ENCODE measurements around the gene AMN. TPM values are rescaled to one million over a fixed set of nuclear protein-coding genes. Genes with fewer than 3 reads are reported as not detected.

The AMN gene
- polyA plus RNA-seq, 1 of the 3 experiments (the other 2 are of a cell fraction) = 0.03 TPM

DNA sequence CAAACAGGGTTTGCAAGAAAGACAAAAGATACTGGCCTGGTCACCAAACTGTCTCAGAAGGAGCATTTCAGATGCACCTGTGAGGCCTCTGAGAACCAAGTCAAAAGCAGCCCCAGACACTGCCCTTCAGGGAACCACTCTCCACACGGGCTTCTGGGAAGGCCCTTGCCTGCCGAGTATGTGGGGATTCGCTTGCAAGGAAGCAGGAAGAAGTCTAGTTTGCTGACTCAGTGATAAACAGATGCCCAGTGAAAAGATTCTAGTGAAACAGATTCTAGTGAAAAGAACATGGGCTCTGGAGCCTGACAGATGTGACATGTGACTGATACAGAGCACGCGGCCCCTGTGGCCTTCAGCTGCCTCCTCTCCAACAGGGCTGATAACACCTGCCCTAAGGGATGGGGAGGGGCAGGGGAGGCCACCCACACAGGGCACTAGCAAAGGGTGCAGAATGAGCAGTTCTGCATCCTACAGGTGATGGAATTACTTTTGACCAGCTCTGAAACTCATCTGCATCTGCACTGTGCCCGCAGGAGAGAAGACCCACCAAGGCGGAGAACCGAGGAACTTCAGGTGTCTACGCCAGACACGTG, 19.1 kb downstream of the AMN start:
- H3K27me3 ChIP-seq (ENCODE audit: insufficient read depth) = no peaks in the 10 kb centered on the region
- H3K4me3 ChIP-seq (ENCODE audit: low read depth in 2 of 2, low read length in 1 of 2) = no peak overlapping the region
- ChIA-PET CTCF (interaction anchor here (0.7 to 1.3 kb wide), 2 partner anchors 9 to 163 kb away, joined by 3 read pairs; no protein-coding TSS in a partner anchor), POLR2A (no interaction called here)
- WGBS (ENCODE audit: low lambda C conversion rate) = 89% methylated on average over 10 of the region's 10 CpGs
- no peak overlapping the region for H2AFZ ChIP-seq (ENCODE audit: low read depth)
- H3K9me2 ChIP-seq = no peaks in the 10 kb centered on the region
- H3K79me2 ChIP-seq (ENCODE audit: insufficient read depth) = no peaks in the 10 kb centered on the region
- no peak overlapping the region for H3K4me2 ChIP-seq
- H3K36me3 ChIP-seq (replicated peaks in 1 of 2; ENCODE audit: control insufficient read depth in 1 of 2, insufficient read depth in 2 of 2, low read length in 1 of 2) = peaks cover 13 to 83% of the 10 kb centered on the region in 2 experiments
- peaks cover 0 to 4% of the 10 kb centered on the region in 2 experiments; a peak in 1 of 4 replicates for H3K4me1 ChIP-seq (ENCODE audit: control insufficient read depth in 1 of 2, insufficient read depth in 2 of 2, low read depth in 1 of 2, low read length in 1 of 2)
- H4K20me1 ChIP-seq (ENCODE audit: insufficient read depth) = no peaks in the 10 kb centered on the region
- no peak overlapping the region for H3K9ac ChIP-seq
- no peak for DNase-seq
- H3K9me3 ChIP-seq = no peaks in the 10 kb centered on the region
- no peaks in the 10 kb centered on the region for H3F3A ChIP-seq (replicated peaks; ENCODE audit: insufficient read depth)
- TF ChIP-seq EZH2phosphoT487 (IDR thresholded peaks at IDR 0.05; ENCODE audit: borderline replicate concordance, low read depth) (no peak), SIN3A (IDR thresholded peaks at IDR 0.05; ENCODE audit: borderline replicate concordance, low read depth, low read length) (no peak), MXI1 (IDR thresholded peaks at IDR 0.05; ENCODE audit: low read depth, low read length) (peak; percentile 32; the same call in 1 of the 2 replicates), RAD21 (IDR thresholded peaks at IDR 0.05; ENCODE audit: low read length) (no peak), RXRA (IDR thresholded peaks at IDR 0.05; ENCODE audit: borderline replicate concordance, low read depth) (no peak)
- TF ChIP-seq, protein P1, sequence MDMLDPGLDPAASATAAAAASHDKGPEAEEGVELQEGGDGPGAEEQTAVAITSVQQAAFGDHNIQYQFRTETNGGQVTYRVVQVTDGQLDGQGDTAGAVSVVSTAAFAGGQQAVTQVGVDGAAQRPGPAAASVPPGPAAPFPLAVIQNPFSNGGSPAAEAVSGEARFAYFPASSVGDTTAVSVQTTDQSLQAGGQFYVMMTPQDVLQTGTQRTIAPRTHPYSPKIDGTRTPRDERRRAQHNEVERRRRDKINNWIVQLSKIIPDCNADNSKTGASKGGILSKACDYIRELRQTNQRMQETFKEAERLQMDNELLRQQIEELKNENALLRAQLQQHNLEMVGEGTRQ (IDR thresholded peaks at IDR 0.05; ENCODE audit: borderline replicate concordance, low read depth, low read length) = no peak
- H3K27ac ChIP-seq (ENCODE audit: low read depth in 2 of 2, low read length in 1 of 2) = no peak overlapping the region; a peak in 1 of 4 replicates

GRCh38 chr14:102942069-102942468, 19.6 kb downstream of the AMN start:
- DNase-seq = no peak
- POLR2A ChIA-PET = no interaction called here
- Histone ChIP-seq H3F3A (replicated peaks; ENCODE audit: insufficient read depth) (no peaks in the 10 kb centered on the region), H3K4me1 (ENCODE audit: control insufficient read depth in 1 of 2, insufficient read depth in 2 of 2, low read depth in 1 of 2, low read length in 1 of 2) (peaks cover 0 to 4% of the 10 kb centered on the region in 2 experiments; a peak in 1 of 4 replicates), H3K9ac (no peak overlapping the region), H3K4me2 (no peak overlapping the region), H3K36me3 (replicated peaks in 1 of 2; ENCODE audit: control insufficient read depth in 1 of 2, insufficient read depth in 2 of 2, low read length in 1 of 2) (peaks cover 19 to 86% of the 10 kb centered on the region in 2 experiments), H2AFZ (ENCODE audit: low read depth) (no peak overlapping the region), H4K20me1 (ENCODE audit: insufficient read depth) (no peaks in the 10 kb centered on the region), H3K27me3 (ENCODE audit: insufficient read depth) (no peaks in the 10 kb centered on the region), H3K27ac (ENCODE audit: low read depth in 2 of 2, low read length in 1 of 2) (no peak overlapping the region), H3K9me3 (no peaks in the 10 kb centered on the region), H3K79me2 (ENCODE audit: insufficient read depth) (no peaks in the 10 kb centered on the region), H3K4me3 (ENCODE audit: low read depth in 2 of 2, low read length in 1 of 2) (no peak overlapping the region), H3K9me2 (no peaks in the 10 kb centered on the region)
- 84% methylated on average over 9 of the region's 13 CpGs for WGBS (ENCODE audit: low lambda C conversion rate)
- CTCF ChIA-PET = interaction anchor here (1.1 to 1.3 kb wide), 2 partner anchors 29 to 162 kb away, joined by 3 read pairs; no protein-coding TSS in a partner anchor
- TF ChIP-seq RAD21 (IDR thresholded peaks at IDR 0.05; ENCODE audit: low read length) (no peak), FOXJ3 (CRISPR knock-in tag; IDR thresholded peaks at IDR 0.05) (no peak), CHD2 (IDR thresholded peaks at IDR 0.05; ENCODE audit: low read length, partially characterized antibody) (no peak), ELF1 (IDR thresholded peaks at IDR 0.05) (no peak), IRF3 (IDR thresholded peaks at IDR 0.05; ENCODE audit: low read depth, low read length) (no peak), RXRA (IDR thresholded peaks at IDR 0.05; ENCODE audit: borderline replicate concordance, low read depth) (no peak), GATA2 (CRISPR knock-in tag; IDR thresholded peaks at IDR 0.05) (no peak), EP300 (IDR thresholded peaks at IDR 0.05; ENCODE audit: borderline replicate concordance in 1 of 2, low read depth in 1 of 2, low read length in 1 of 2) (no peak), POLR2AphosphoS5 (IDR thresholded peaks at IDR 0.05; ENCODE audit: low read depth, low read length) (no peak), SIN3A (IDR thresholded peaks at IDR 0.05; ENCODE audit: borderline replicate concordance, low read depth, low read length) (no peak)
- TF ChIP-seq, protein P2, sequence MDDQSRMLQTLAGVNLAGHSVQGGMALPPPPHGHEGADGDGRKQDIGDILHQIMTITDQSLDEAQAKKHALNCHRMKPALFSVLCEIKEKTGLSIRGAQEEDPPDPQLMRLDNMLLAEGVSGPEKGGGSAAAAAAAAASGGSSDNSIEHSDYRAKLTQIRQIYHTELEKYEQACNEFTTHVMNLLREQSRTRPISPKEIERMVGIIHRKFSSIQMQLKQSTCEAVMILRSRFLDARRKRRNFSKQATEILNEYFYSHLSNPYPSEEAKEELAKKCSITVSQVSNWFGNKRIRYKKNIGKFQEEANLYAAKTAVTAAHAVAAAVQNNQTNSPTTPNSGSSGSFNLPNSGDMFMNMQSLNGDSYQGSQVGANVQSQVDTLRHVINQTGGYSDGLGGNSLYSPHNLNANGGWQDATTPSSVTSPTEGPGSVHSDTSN (IDR thresholded peaks at IDR 0.05) = no peak
- TF ChIP-seq, protein P3, sequence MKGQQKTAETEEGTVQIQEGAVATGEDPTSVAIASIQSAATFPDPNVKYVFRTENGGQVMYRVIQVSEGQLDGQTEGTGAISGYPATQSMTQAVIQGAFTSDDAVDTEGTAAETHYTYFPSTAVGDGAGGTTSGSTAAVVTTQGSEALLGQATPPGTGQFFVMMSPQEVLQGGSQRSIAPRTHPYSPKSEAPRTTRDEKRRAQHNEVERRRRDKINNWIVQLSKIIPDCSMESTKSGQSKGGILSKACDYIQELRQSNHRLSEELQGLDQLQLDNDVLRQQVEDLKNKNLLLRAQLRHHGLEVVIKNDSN (IDR thresholded peaks at IDR 0.05; ENCODE audit: borderline replicate concordance, low read depth) = no peak
- TF ChIP-seq, protein P4, sequence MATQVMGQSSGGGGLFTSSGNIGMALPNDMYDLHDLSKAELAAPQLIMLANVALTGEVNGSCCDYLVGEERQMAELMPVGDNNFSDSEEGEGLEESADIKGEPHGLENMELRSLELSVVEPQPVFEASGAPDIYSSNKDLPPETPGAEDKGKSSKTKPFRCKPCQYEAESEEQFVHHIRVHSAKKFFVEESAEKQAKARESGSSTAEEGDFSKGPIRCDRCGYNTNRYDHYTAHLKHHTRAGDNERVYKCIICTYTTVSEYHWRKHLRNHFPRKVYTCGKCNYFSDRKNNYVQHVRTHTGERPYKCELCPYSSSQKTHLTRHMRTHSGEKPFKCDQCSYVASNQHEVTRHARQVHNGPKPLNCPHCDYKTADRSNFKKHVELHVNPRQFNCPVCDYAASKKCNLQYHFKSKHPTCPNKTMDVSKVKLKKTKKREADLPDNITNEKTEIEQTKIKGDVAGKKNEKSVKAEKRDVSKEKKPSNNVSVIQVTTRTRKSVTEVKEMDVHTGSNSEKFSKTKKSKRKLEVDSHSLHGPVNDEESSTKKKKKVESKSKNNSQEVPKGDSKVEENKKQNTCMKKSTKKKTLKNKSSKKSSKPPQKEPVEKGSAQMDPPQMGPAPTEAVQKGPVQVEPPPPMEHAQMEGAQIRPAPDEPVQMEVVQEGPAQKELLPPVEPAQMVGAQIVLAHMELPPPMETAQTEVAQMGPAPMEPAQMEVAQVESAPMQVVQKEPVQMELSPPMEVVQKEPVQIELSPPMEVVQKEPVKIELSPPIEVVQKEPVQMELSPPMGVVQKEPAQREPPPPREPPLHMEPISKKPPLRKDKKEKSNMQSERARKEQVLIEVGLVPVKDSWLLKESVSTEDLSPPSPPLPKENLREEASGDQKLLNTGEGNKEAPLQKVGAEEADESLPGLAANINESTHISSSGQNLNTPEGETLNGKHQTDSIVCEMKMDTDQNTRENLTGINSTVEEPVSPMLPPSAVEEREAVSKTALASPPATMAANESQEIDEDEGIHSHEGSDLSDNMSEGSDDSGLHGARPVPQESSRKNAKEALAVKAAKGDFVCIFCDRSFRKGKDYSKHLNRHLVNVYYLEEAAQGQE (IDR thresholded peaks at IDR 0.05; ENCODE audit: low read depth, low read length) = no peak
- TF ChIP-seq, protein P5, sequence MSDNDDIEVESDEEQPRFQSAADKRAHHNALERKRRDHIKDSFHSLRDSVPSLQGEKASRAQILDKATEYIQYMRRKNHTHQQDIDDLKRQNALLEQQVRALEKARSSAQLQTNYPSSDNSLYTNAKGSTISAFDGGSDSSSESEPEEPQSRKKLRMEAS (IDR thresholded peaks at IDR 0.05; ENCODE audit: low read depth) = no peak
